Activated CD4-positive, CD25-positive, alpha-beta regulatory T cell treated with anti-CD3 and anti-CD28 coated beads, Interleukin-2, amount 50 U/mL, for 16 hours (primary cell): ENCODE data around the gene NLN.
"Not testable (repeated sequence)": the region's sequence is repeated elsewhere in the genome, so short reads cannot be mapped to it uniquely, and the experiment has no call there.

ENCODE experiments used
- DNase-seq: peaks from one replicate; pipeline ENCODE4 v3.0.0-alpha.2; 2020; ENCODE audit warnings: low read depth, low spot score

The NLN gene

DNA sequence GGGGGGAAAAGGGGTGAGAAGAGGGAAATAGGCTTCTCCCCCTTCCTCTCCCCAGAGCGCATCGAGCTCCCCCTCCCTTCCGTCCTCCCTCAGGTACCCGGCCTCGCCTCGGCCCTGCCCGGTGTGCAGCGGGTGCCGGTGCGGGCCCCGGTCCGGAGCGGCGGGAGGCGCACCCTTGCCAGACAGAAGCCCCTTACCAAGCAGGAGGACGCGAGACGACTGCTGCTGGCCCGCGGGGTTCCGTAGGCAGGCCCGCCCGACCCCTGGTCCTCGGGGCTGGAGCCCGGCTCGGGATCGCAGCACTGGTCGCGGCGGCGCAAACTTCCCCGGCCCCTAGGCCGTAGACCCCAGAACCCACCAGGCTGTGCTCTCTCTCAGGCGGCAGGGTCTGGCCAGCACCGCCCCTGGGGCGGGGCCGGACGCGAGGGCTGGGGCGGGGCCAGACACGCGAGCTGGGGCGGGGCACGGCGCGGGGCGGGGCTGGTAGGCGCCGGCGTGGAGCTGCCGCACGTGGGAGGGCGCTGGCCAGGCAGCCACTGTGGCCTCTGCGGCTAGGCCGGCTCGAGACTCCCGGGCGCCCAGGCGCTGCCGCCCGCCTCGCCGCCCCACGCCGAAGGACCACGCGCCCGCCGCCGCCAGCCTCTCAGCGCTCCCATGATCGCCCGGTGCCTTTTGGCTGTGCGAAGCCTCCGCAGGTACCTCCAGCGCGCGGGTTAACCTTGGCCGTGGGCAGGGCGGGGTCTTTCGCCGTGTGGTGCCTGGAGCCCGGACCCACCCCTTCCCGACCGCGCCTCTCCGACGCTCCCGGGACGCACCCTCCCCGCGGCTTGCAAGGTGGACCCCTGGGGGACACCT lies at the start of gene NLN, which contains the start of gene SGTB:
TSS of gene NLN (plus strand) at position 486 of the 855 bp plus-strand sequence. CDS start at position 655, 169 bp downstream.
TSS of gene SGTB (minus strand) at position 390 of the 855 bp plus-strand sequence. CDS start 1,302 bp downstream, outside the sequence.
- DNase-seq = peak; percentile 67

- no peak for DNase-seq
Measured at GRCh38 chr5:65672796-65673195, 49.2 kb upstream of the NLN start.

DNA sequence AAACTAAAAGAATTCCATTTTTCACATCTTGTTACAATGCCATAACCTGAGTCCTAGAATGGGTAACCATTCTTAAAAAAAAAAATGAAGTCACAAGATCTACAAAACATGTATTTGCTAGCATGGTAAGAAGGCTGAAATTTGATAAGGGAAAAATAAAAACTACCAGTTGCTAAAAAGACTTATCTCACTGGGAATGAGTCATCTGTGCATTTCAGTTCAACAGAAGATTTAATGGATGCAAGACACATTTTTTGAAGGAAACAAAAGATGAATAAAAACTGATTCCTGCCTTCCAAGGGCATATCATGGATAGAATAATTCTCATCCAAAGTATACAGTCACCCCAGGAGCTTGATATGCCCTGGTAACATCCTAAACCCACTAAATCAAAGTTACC lies 47.3 kb upstream of the NLN start:
- no peak for DNase-seq

DNA sequence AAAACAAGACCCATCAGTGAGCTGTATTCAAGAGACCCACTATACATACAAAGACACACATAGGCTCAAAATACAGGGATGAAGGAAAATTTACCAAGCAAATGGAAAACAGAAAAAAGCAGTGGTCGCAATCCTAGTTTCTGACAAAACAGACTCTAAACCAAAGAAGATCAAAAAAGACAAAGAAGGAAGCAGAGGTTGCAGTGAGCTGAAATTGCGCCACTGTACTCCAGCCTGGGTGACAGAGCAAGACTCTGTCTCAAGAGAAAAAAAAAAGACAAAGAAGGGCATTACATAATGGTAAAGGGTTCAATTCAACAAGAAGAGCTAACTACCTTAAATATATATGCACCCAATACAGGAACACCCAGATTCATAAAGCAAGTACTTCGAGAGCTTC lies 45.9 kb upstream of the NLN start:
- not testable (repeated sequence) for DNase-seq

DNA sequence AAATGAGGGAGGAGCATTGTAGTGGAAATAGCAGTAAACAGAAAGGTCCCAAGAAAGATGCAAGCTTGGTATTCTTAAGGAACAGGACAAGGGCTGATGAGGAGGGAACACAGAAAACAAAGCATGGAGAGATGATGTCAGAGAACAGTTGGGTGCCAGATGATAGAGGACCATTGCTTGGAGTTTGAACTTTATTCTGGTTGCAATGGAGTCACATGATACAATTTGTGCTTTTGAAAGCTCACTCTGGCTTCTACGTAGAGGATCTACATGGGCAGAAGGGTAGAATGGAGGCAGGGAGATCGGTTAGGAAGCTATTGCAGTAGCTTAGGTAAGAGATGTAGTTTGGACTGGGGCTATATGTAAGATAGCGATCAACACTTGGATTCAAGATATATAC lies 39.9 kb upstream of the NLN start:
- no peak for DNase-seq

DNA sequence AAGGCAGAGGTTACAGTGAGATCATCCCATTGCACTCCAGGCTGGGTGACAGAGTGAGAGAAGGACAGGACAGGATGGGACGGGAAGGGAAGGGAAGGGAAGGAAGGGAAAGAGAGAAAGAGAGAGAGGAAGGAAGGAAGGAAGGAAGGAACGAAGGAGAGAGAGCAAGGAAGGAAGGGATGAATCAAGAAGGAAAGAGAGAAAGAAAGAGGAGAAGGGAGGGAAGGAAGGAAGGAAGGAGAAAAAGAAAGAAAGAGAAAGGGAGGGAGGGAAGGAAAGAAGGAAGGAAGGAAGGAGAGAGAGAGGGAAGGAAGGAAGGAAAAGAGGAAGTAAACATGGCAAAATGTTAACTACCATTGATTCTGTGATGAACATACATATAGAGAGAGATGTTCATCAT lies 28.9 kb upstream of the NLN start:
- no peak for DNase-seq

DNA sequence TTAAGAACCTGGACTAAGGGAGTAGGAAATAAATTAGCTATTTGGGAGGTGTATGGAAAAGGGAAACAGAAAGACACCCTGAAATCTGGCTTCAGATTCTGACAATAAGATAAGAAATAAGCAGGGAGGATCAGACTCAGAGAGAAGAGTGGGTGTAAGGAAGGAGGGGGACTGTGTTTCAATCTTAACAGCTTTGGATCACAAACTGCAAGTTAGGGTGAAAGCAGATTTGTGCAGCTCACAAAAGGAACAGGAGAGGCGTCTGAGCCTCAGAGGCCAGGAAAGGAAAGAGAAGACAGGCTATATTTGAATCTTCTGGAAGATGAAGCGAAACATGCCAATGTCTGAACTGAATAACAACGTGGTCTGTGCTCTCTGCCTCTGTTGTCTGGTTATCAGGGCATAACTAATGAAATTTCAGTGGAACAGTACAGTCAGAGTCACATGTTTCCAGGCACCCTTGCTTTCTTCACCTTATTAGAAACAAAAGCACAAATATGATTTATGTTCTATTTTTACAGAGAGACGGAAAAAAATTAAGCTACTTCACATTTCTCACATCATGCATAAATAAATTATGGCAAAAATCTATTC lies 26.7 kb upstream of the NLN start:
- DNase-seq = no peak

- no peak for DNase-seq
Measured at GRCh38 chr5:65695896-65696295, 26.1 kb upstream of the NLN start.

DNA sequence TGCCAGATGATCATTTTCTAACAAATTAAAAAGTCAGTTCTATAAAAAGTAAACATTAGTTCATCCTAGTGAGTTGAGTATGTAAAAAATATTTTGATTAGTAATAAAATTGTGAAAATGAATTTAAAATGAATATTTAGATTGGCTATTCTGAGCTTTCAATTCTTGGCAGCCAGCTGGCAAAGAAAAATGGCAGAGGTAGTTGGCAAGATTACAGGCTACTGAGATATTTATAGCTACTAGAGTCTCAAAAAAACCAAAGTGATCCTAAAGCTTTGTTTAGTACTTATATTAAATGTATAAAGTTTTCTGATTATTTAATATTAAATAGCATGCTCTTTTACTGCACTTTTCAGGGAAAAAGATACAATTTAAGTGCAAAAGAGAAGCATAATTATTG lies 25.1 kb upstream of the NLN start:
- no peak for DNase-seq

GRCh38 chr5:65699338-65699737 lies 22.7 kb upstream of the NLN start:
- no peak for DNase-seq

- no peak for DNase-seq
Measured at GRCh38 chr5:65702036-65702435, 20.0 kb upstream of the NLN start.

DNA sequence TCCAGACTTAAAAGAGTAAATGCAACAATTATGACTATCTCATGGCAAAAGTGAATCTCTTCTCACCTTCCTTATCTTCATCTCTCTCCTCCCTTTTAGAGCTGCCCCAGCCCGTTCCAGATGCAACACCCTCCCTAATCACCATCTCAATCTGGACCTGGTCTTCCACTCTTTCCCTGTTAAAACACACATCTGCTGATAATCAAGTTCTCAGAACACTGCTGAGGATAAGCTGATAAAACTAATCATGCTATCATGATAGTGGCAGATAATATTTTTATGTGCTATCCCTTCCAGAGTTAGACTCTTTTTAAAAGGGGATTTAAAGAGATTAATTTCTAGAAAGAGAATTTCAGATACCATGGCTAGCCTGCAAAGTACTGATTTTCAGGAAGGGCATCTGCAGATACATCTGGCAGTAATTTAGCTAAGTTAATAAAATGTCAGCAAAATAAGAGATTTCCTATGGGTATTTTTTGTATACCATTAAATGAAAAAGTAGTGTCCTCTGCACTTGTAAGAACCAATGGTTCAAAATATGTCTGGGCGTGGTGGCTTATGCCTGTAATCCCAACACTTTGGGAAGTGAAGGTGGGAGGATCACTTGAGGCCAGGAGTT lies 17.3 kb upstream of the NLN start:
- no peak for DNase-seq

DNA sequence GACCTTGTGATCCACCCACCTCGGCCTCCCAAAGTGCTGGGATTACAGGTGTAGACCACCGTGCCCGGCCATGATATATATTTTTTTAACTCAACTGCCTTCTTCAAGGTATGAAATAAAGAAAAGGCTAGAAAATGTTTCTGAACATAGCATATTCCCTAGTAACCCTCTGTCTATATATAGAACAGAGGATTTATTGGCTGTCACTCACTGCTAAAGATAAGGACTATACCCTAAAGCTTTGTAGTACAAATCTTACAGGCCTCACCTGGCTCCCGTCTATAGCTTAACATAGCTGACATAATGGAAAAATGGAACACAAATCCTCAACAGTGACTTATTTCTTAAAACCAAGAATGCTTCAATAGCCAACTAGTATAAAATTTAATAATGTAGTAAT lies 14.3 kb upstream of the NLN start:
- DNase-seq = no peak

DNA sequence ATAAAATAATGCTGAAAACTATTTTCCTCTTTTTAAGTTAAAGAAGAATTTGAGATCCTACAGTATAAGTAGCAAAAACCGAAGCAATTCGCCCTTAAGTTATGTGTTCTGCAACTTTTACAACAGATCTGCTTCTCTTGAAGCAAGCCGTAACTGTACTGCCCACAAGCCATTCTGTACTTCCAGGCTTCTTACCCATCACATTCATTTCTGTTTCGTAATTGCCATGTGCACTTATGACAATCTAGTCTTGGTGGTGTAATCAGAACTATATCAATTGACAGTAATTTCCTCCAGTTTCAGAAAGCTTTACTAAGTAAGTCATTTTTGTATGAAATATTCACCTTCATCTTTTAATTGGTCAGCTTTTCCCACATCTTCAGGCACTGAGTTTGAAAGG lies 13.9 kb upstream of the NLN start:
- DNase-seq = no peak

DNA sequence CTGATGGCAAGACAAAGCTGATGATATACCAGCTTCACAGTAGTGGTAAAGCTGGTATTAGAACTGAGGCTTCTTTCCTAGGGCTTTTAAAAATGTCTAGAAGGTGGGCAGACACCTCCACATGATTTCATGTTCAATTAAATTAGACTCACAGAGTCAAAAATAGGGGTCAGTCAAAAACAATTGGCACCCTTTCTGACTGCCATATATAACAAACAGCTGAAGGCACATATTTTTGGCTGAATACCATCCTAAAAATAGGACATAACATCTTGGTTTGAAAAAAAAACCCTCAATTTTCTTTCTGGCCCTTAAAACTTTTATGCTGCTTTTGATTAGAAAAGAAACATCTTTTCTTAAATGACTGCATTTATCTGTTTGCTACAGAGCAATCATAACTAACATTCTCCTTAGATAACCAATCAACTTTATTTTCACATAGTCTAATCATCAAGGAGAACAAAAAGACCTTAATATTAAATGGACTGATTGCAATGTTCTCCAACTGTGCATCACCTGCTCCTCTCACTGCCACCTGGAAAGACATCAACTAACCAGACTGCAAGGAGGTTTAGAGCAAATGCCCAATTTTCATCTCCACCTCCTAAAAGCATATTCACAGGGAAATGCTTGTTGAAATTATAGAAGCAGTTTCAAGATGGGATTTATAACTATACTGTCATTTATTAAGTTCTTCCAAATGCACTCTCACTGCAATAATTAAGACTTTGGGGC lies 3.3 kb upstream of the NLN start:
- no peak for DNase-seq

DNA sequence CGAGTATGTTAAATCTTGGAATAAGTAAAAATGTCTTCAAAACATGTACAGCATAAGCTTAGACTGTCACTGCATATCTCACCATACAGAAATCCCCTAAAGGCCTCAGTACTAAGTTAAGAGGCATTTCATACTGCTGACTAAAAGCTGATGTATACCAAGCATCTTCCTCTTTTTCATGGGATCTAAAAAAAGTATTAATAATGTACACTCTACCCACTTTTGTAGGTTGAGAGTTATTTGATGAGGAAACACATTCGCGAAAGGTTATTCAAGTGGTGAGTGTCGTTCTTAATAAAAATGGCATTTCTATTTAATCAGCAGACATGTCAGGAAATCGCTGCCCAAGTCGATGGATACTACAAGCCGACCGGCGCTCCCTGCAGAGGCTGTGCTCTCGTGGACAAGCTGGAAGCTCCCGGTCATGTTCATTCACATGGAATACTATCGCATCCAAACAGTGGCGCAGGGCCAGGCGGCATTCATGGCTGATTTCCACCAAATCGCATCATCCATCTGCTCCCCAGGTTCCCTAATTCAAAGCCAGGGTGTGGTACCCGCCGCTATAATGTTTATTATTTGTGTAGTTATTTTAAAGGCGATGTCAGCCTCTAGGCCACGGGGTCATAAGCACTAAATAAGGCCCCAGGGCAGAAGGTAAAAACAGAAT lies 820 bp upstream of the NLN start:
- no peak for DNase-seq

GRCh38 chr5:65722575-65723403 lies 784 bp downstream of the NLN start:
- DNase-seq = no peak

- DNase-seq = no peak
Measured at GRCh38 chr5:65727491-65728156, 5.6 kb downstream of the NLN start.

- DNase-seq = no peak
Measured at GRCh38 chr5:65728218-65728617, 6.2 kb downstream of the NLN start.

GRCh38 chr5:65730910-65731309 lies 8.9 kb downstream of the NLN start:
- DNase-seq = no peak
